GM18508 (cell line): ENCODE results near the gene CHST13.
"Not testable (repeated sequence)": the region's sequence is repeated elsewhere in the genome, so short reads cannot be mapped to it uniquely, and the experiment has no call there.

Experiments
- ATAC-seq: cut with Tn5 transposase; IDR thresholded peaks from one replicate; pipeline ENCODE4 v1.9.1; 2021; ENCODE audit warnings: moderate number of reproducible peaks; ENCODE audit not compliant: insufficient read depth, unreplicated experiment

CHST13 gene

GRCh38 chr3:126524429-126524988 lies 554 bp downstream of the CHST13 start:
- no peak for ATAC-seq

- no peak for ATAC-seq
Observed at GRCh38 chr3:126525091-126525852, 1.3 kb downstream of the CHST13 start.

GRCh38 chr3:126525853-126526667 lies 2.1 kb downstream of the CHST13 start:
- no peak for ATAC-seq

GRCh38 chr3:126526668-126527005 lies 2.7 kb downstream of the CHST13 start:
- no peak for ATAC-seq

- ATAC-seq = no peak
Observed at GRCh38 chr3:126527006-126527405, 3.1 kb downstream of the CHST13 start.

- no peak for ATAC-seq
Observed at GRCh38 chr3:126527455-126528211, 3.7 kb downstream of the CHST13 start.

- no peak for ATAC-seq
Observed at GRCh38 chr3:126528419-126528799, 4.5 kb downstream of the CHST13 start.

- no peak for ATAC-seq
Observed at GRCh38 chr3:126528800-126529541, 5.0 kb downstream of the CHST13 start.

GRCh38 chr3:126529585-126530170 lies 5.7 kb downstream of the CHST13 start:
- ATAC-seq = no peak

GRCh38 chr3:126530171-126531050 lies 6.5 kb downstream of the CHST13 start:
- no peak for ATAC-seq

- no peak for ATAC-seq
Observed at GRCh38 chr3:126531051-126531330, 7.0 kb downstream of the CHST13 start.

GRCh38 chr3:126533506-126533905 lies 9.6 kb downstream of the CHST13 start:
- no peak for ATAC-seq

GRCh38 chr3:126534716-126535115 lies 10.8 kb downstream of the CHST13 start:
- ATAC-seq = not testable (repeated sequence)

GRCh38 chr3:126535636-126536035 lies 11.7 kb downstream of the CHST13 start:
- no peak for ATAC-seq

GRCh38 chr3:126536126-126536525 lies 12.2 kb downstream of the CHST13 start:
- ATAC-seq = no peak

- no peak for ATAC-seq
Observed at GRCh38 chr3:126537116-126537729, 13.3 kb downstream of the CHST13 start.

- ATAC-seq = no peak
Observed at GRCh38 chr3:126537730-126538281, 13.9 kb downstream of the CHST13 start.

GRCh38 chr3:126538316-126538715 lies 14.4 kb downstream of the CHST13 start:
- ATAC-seq = no peak
